GM23338 (cell line): Measurements from ENCODE around the gene CTAGE9. TPM values are rescaled to one million over a fixed set of nuclear protein-coding genes. Genes with fewer than 3 reads are reported as not detected.

Experiments
- ATAC-seq: fragments of 200-7000 bp; cut with Tn5 transposase; 3 replicates; pipeline ENCODE4 v1.9.1; 2020
- DNase-seq: peaks from one replicate; pipeline ENCODE4 v3.0.0-alpha.2; 2015; ENCODE audit warnings: low spot score
- H2AFZ ChIP-seq: fragments of 200-600 bp; sonication (generic); 2 replicates; pipeline ENCODE4 v1.8.0; 2016; ENCODE audit warnings: antibody characterized with exemption, mild to moderate bottlenecking, moderate library complexity
- H3F3A ChIP-seq: fragments of 200-600 bp; sonication (generic); replicated peaks from 2 replicates; pipeline ENCODE4 v1.8.0; 2017; ENCODE audit warnings: antibody characterized with exemption, mixed run types, low read depth
- H3K27ac ChIP-seq: fragments of 200-600 bp; sonication (generic); 2 replicates; pipeline ENCODE4 v1.6.1; 2016; ENCODE audit warnings: low read depth
- H3K27me3 ChIP-seq: fragments of 200-600 bp; sonication (generic); 2 replicates; pipeline ENCODE4 v1.8.0; 2016; ENCODE audit warnings: mild to moderate bottlenecking, mixed run types, moderate library complexity; ENCODE audit not compliant: insufficient read depth
- H3K36me3 ChIP-seq: fragments of 200-600 bp; sonication (generic); 2 replicates; pipeline ENCODE4 v1.8.0; 2016; ENCODE audit warnings: mild to moderate bottlenecking; ENCODE audit not compliant: insufficient read depth
- H3K4me1 ChIP-seq: fragments of 200-600 bp; sonication (generic); 2 replicates; pipeline ENCODE4 v1.8.0; 2016; ENCODE audit warnings: mild to moderate bottlenecking, moderate library complexity; ENCODE audit not compliant: insufficient read depth
- H3K4me2 ChIP-seq: fragments of 200-600 bp; sonication (generic); 2 replicates; pipeline ENCODE4 v1.7.1; 2017; ENCODE audit warnings: mixed run types
- H3K4me3 ChIP-seq: fragments of 200-600 bp; sonication (generic); 2 replicates; pipeline ENCODE4 v1.6.1; 2016; ENCODE audit warnings: mixed run types
- H3K79me2 ChIP-seq: fragments of 200-600 bp; sonication (generic); replicated peaks from 2 replicates; pipeline ENCODE4 v1.8.0; 2017; ENCODE audit warnings: mild to moderate bottlenecking; ENCODE audit not compliant: insufficient read depth
- H3K9me2 ChIP-seq: fragments of 200-600 bp; sonication (generic); 2 replicates; pipeline ENCODE4 v1.8.0; 2017; ENCODE audit not compliant: insufficient read depth
- H4K20me1 ChIP-seq: fragments of 200-600 bp; sonication (generic); replicated peaks from 2 replicates; pipeline ENCODE4 v1.8.0; 2017; ENCODE audit warnings: mild to moderate bottlenecking; ENCODE audit not compliant: insufficient read depth
- H3K27ac Mint-ChIP-seq: 2 replicates; pipeline ENCODE4 v1.8.0; 2020; ENCODE audit warnings: inconsistent platforms, mild to moderate bottlenecking, moderate library complexity, mixed read lengths
- H3K27me3 Mint-ChIP-seq: 3 replicates; pipeline ENCODE4 v1.8.0; 2022; ENCODE audit warnings: low read depth, mild to moderate bottlenecking, moderate library complexity, mixed read lengths, inconsistent platforms; ENCODE audit not compliant: insufficient read depth, poor library complexity
- H3K36me3 Mint-ChIP-seq: 3 replicates; pipeline ENCODE4 v1.8.0; 2021; ENCODE audit warnings: low read depth, mild to moderate bottlenecking, inconsistent platforms, moderate library complexity, mixed read lengths
- H3K4me1 Mint-ChIP-seq: 3 replicates; pipeline ENCODE4 v1.8.0; 2020; ENCODE audit warnings: mild to moderate bottlenecking, inconsistent platforms, mixed read lengths
- H3K4me3 Mint-ChIP-seq: 3 replicates; pipeline ENCODE4 v1.8.0; 2021; ENCODE audit warnings: moderate library complexity, mild to moderate bottlenecking, inconsistent platforms, mixed read lengths
- H3K9me3 Mint-ChIP-seq: 3 replicates; pipeline ENCODE4 v1.8.0; 2020; ENCODE audit warnings: moderate library complexity, mild to moderate bottlenecking, inconsistent platforms, mixed read lengths
- CREB1 ChIP-seq: fragments of 250-450 bp; sonication (Bioruptor Pico); IDR thresholded peaks from 2 replicates; pipeline ENCODE4 v1.5.0; 2020; ENCODE audit warnings: low read depth, mild to moderate bottlenecking, moderate library complexity
- EZH2phosphoT487 ChIP-seq: fragments of 200-600 bp; sonication (generic); IDR thresholded peaks from one replicate; pipeline ENCODE4 v1.8.1; 2018; ENCODE audit warnings: antibody characterized with exemption; ENCODE audit not compliant: unreplicated experiment
- JUNB ChIP-seq: IDR thresholded peaks from one replicate; pipeline ENCODE4 v1.6.1; 2016; ENCODE audit warnings: antibody characterized with exemption; ENCODE audit not compliant: unreplicated experiment
- NANOG ChIP-seq: IDR thresholded peaks from 2 replicates; pipeline ENCODE4 v1.6.1; 2016; ENCODE audit warnings: antibody characterized with exemption, borderline replicate concordance
- ZNF331 ChIP-seq: fragments of 250-450 bp; sonication (Bioruptor Pico); IDR thresholded peaks from 2 replicates; pipeline ENCODE4 v1.5.0; 2020; ENCODE audit warnings: low read depth, mild to moderate bottlenecking, moderate library complexity
- ZNF462 ChIP-seq: fragments of 250-450 bp; sonication (Bioruptor Pico); IDR thresholded peaks from 2 replicates; pipeline ENCODE4 v1.5.0; 2020; ENCODE audit warnings: mild to moderate bottlenecking, moderate library complexity
- polyA plus RNA-seq: library from polyadenylated mRNA; unstranded; fragments of >200 nt; fragmentation: Nextera tagmentation; extraction: Ambion mirVana; gene quantifications from 2 replicates; pipeline ENCODE4 v1.2.1, GENCODE V29; 2016
- total RNA-seq: library from RNA; depleted of rRNA; stranded (reverse); fragments of >200 nt; shearing (Covaris generic); gene quantifications from 2 replicates; pipeline ENCODE4 v1.2.3, GENCODE V29; 2014; rRNA removed

Gene CTAGE9
- total and polyA plus RNA-seq, 2 experiments from 2014 or later = 0.10 to 0.13 TPM

GRCh38 chr6:131660195-131660594, 50.6 kb downstream of the CTAGE9 start:
- H3K36me3 ChIP-seq = no peaks in the 10 kb centered on the region
- H3K4me1 Mint-ChIP-seq = no peaks in the 10 kb centered on the region
- H3K27ac ChIP-seq = no peak overlapping the region
- no peak overlapping the region for H3K4me2 ChIP-seq
- no peak overlapping the region for H2AFZ ChIP-seq
- no peaks in the 10 kb centered on the region for H3K9me3 Mint-ChIP-seq
- no peak overlapping the region for H3K4me3 Mint-ChIP-seq
- DNase-seq (no peak), ATAC-seq (no peak)
- H3K4me1 ChIP-seq = no peaks in the 10 kb centered on the region
- H3K36me3 Mint-ChIP-seq = no peaks in the 10 kb centered on the region
- TF ChIP-seq JUNB = no peak
- no peak for TF ChIP-seq EZH2phosphoT487
- no peak for TF ChIP-seq CREB1 (CRISPR knock-in tag)
- no peak for TF ChIP-seq ZNF331 (CRISPR knock-in tag)
- TF ChIP-seq ZNF462 (CRISPR knock-in tag) = no peak
- no peak for TF ChIP-seq NANOG
- no peaks in the 10 kb centered on the region for H4K20me1 ChIP-seq
- no peak overlapping the region for H3K4me3 ChIP-seq
- no peaks in the 10 kb centered on the region for H3K79me2 ChIP-seq
- peaks cover 2% of the 10 kb centered on the region for H3K27me3 Mint-ChIP-seq
- no peaks in the 10 kb centered on the region for H3F3A ChIP-seq
- 0 out of 2 replicates have a peak, but pooled peaks cover 2% of the 10 kb centered on the region for H3K9me2 ChIP-seq
- H3K27ac Mint-ChIP-seq = no peak overlapping the region
- no peaks in the 10 kb centered on the region for H3K27me3 ChIP-seq

Other genes starting within 250 kb of the CTAGE9 start
- not detected in 2 replicates for gene ARG1, start 137.8 kb downstream of the CTAGE9 start, total RNA-seq
- 0.18 and 0.42 TPM in 2 replicates for gene ARG1, start 137.8 kb downstream of the CTAGE9 start, polyA plus RNA-seq
- 22.5 and 23.6 TPM in 2 replicates for gene MED23, start 82.8 kb downstream of the CTAGE9 start, total RNA-seq
- gene MED23, start 82.8 kb downstream of the CTAGE9 start, polyA plus RNA-seq = 7.3 and 8.6 TPM in 2 replicates
- gene ENPP3, start 73.7 kb downstream of the CTAGE9 start, total RNA-seq = not detected in 2 replicates
- not detected in 2 replicates for gene ENPP3, start 73.7 kb downstream of the CTAGE9 start, polyA plus RNA-seq
- not detected in 2 replicates for gene OR2A4, start 9.6 kb downstream of the CTAGE9 start, total RNA-seq
- not detected in 2 replicates for gene OR2A4, start 9.6 kb downstream of the CTAGE9 start, polyA plus RNA-seq
- gene ENPP1, start 97.0 kb upstream of the CTAGE9 start, total RNA-seq = 42.6 and 46.9 TPM in 2 replicates
- gene ENPP1, start 97.0 kb upstream of the CTAGE9 start, polyA plus RNA-seq = 14.5 and 17.3 TPM in 2 replicates
- 159 and 177 TPM in 2 replicates for gene CCN2, start 240.4 kb upstream of the CTAGE9 start, total RNA-seq
- gene CCN2, start 240.4 kb upstream of the CTAGE9 start, polyA plus RNA-seq = 113 and 128 TPM in 2 replicates